K562 (cell line): ENCODE results near the gene PPP6R3. TPM values are rescaled to one million over a fixed set of nuclear protein-coding genes. Genes with fewer than 3 reads are reported as not detected.

Source experiments
- CEBPB ChIP-seq: fragments of 450-650 bp; IDR thresholded peaks from 2 replicates; pipeline ENCODE4 v1.6.1; 2016; ENCODE audit warnings: missing genetic modification characterization, missing compliant biosample characterization
- MYC ChIP-seq, 2 experiments: fragments of 250-450 bp in 1 of 2; sonication (Bioruptor Pico) in 1 of 2; IDR thresholded peaks; 2 replicates each; pipeline versions ENCODE4 v1.5.1 to v1.6.1; 2012 to 2021; ENCODE audit warnings: low read depth in 2 of 2, borderline replicate concordance in 1 of 2, improper control_type of control experiment in 1 of 2, low read length in 1 of 2, mild to moderate bottlenecking in 1 of 2, moderate library complexity in 1 of 2
- NEUROD1 ChIP-seq: fragments of 150-350 bp; IDR thresholded peaks from 2 replicates; pipeline ENCODE4 v1.6.1; 2014; ENCODE audit warnings: borderline replicate concordance, low read length, low read depth; ENCODE audit not compliant: partially characterized antibody
- PHB2 ChIP-seq: fragments of 450-650 bp; IDR thresholded peaks from 2 replicates; pipeline ENCODE4 v1.6.1; 2017; ENCODE audit warnings: low read depth
- PHF8 ChIP-seq: fragments of 200-600 bp; sonication (generic); IDR thresholded peaks from 2 replicates; pipeline ENCODE4 v1.6.1; 2012; ENCODE audit warnings: mixed run types, mild to moderate bottlenecking, inconsistent platforms, low read length, moderate library complexity, borderline replicate concordance
- RAD51 ChIP-seq: fragments of 450-650 bp; IDR thresholded peaks from 2 replicates; pipeline ENCODE4 v1.7.1; 2016; ENCODE audit warnings: low read depth, mild to moderate bottlenecking, borderline replicate concordance
- RBBP5 ChIP-seq: fragments of 200-600 bp; sonication (generic); IDR thresholded peaks from 2 replicates; pipeline ENCODE4 v1.6.1; 2012; ENCODE audit warnings: borderline replicate concordance, mild to moderate bottlenecking, low read length, control low read depth, inconsistent platforms; ENCODE audit not compliant: insufficient read depth, poor library complexity, severe bottlenecking
- SAP30 ChIP-seq: fragments of 200-600 bp; sonication (generic); IDR thresholded peaks from 2 replicates; pipeline ENCODE4 v1.6.1; 2012; ENCODE audit warnings: borderline replicate concordance, low read depth, mild to moderate bottlenecking, moderate library complexity, low read length, control low read depth, inconsistent platforms; ENCODE audit not compliant: insufficient read depth, poor library complexity, severe bottlenecking
- YY1 ChIP-seq, 3 experiments: IDR thresholded peaks; 2 replicates each; pipeline ENCODE4 v1.6.1; 2011; ENCODE audit warnings: low read length in 2 of 3, mild to moderate bottlenecking in 2 of 3, moderate library complexity in 2 of 3, borderline replicate concordance in 1 of 3, control low read depth in 1 of 3, low read depth in 1 of 3; ENCODE audit not compliant: insufficient read depth in 3 of 3, insufficient replicate concordance in 2 of 3, control insufficient read depth in 1 of 3, insufficient read length in 1 of 3; ENCODE audit errors: extremely low read depth in 1 of 3
- ZMIZ1 ChIP-seq, 2 experiments: fragments of 150-350 bp in 1 of 2; IDR thresholded peaks; 2 replicates each; pipeline ENCODE4 v1.6.1; 2012 to 2016; ENCODE audit warnings: low read depth in 2 of 2, low read length in 2 of 2, mild to moderate bottlenecking in 1 of 2, moderate library complexity in 1 of 2
- ZNF79 ChIP-seq: fragments of 250-450 bp; sonication (Bioruptor Pico); IDR thresholded peaks from 2 replicates; pipeline ENCODE4 v1.4.0; 2020; ENCODE audit warnings: low read depth, mild to moderate bottlenecking, moderate library complexity
- ZNF830 ChIP-seq: fragments of 250-450 bp; sonication (Bioruptor Pico); IDR thresholded peaks from 2 replicates; pipeline ENCODE4 v1.5.0; 2021; ENCODE audit warnings: mild to moderate bottlenecking
- polyA plus RNA-seq, 8 experiments: library from polyadenylated mRNA; depleted of rRNA in 4 of 8; stranded (reverse) in 5 of 8; unstranded in 3 of 8; fragments of >200 nt; fragmentation: Nextera tagmentation in 2 of 8; fragmentation: Illumina TruSeq in 1 of 8; extraction: Ambion mirVana in 2 of 8; extraction: Trizol in 1 of 8; gene quantifications; 2 replicates each; pipeline versions ENCODE4 v1.2.1 to v1.2.3, GENCODE V29; 2011 to 2014; ENCODE audit warnings: inconsistent platforms in 1 of 8, missing spikeins in 1 of 8
- total RNA-seq, 7 experiments: library from RNA; depleted of rRNA in 6 of 7; stranded (reverse); fragments of >200 nt in 6 of 7; fragmentation: Illumina TruSeq in 2 of 7; extraction: Trizol in 2 of 7; gene quantifications; 2 replicates each; pipeline versions ENCODE4 v1.2.1 to v1.2.3, GENCODE V29; 2011 to 2021; ENCODE audit warnings: low replicate concordance in 1 of 7
- TF ChIP-seq, protein P1 (sequence below), 2 experiments: fragments of 200-800 bp in 1 of 2; sonication (Bioruptor generic) in 1 of 2; sonication (generic) in 1 of 2; formaldehyde crosslinking in 1 of 2; IDR thresholded peaks in 1 of 2; conservative IDR thresholded peaks in 1 of 2; 2 replicates each; pipeline versions ENCODE4 v1.5.0 to v1.6.1; 2016 to 2020; ENCODE audit warnings: missing compliant biosample characterization in 1 of 2, missing genetic modification characterization in 1 of 2, missing genetic modification reagents in 1 of 2
- TF ChIP-seq, protein P2 (sequence below): fragments of 450-650 bp; IDR thresholded peaks from one replicate; pipeline ENCODE4 v1.6.1; 2018; ENCODE audit warnings: mild to moderate bottlenecking, moderate library complexity; ENCODE audit not compliant: partially characterized antibody

The PPP6R3 gene
- total and polyA plus RNA-seq, 9 of the 15 experiments (the other 6 are each of a cell fraction or from before 2014, with no cell fraction given): 20.3 to 117 (median 80.6) TPM

GRCh38 chr11:68460741-68461574 is at the start of gene PPP6R3 (continued):
- no peak for TF ChIP-seq RAD51
- TF ChIP-seq ZNF830 (CRISPR knock-in tag): no peak
- TF ChIP-seq PHF8: peak; percentile 84; the same call in 1 of the 2 replicates
- TF ChIP-seq ZNF79 (CRISPR knock-in tag): no peak
- peak; percentile 60 for TF ChIP-seq SAP30
- TF ChIP-seq PHB2: no peak
- TF ChIP-seq YY1 (IDR thresholded peaks at IDR 0.05; ENCODE audit: borderline replicate concordance in 1 of 3, control insufficient read depth in 1 of 3, extremely low read depth in 1 of 3, insufficient read depth in 3 of 3, insufficient read length in 1 of 3, insufficient replicate concordance in 2 of 3, low read depth in 1 of 3, low read length in 2 of 3): peak; percentile 62 to 94 (median 88)
- no peak for TF ChIP-seq NEUROD1
- TF ChIP-seq ZMIZ1 (IDR thresholded peaks at IDR 0.05; ENCODE audit: low read depth in 2 of 2, low read length in 2 of 2): 0 out of 4 replicates have a peak, but pooled peaks of 1 of the 2 experiments have one; percentile 9
- TF ChIP-seq, protein P1, sequence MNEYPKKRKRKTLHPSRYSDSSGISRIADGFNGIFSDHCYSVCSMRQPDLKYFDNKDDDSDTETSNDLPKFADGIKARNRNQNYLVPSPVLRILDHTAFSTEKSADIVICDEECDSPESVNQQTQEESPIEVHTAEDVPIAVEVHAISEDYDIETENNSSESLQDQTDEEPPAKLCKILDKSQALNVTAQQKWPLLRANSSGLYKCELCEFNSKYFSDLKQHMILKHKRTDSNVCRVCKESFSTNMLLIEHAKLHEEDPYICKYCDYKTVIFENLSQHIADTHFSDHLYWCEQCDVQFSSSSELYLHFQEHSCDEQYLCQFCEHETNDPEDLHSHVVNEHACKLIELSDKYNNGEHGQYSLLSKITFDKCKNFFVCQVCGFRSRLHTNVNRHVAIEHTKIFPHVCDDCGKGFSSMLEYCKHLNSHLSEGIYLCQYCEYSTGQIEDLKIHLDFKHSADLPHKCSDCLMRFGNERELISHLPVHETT (CRISPR knock-in tag; conservative IDR thresholded peaks at IDR 0.05 in 1 of 2, IDR thresholded peaks at IDR 0.05 in 1 of 2): peak in 1 of 2 experiments; percentile 68; a peak in 2 of 4 replicates
- TF ChIP-seq CEBPB (tag): no peak
- TF ChIP-seq, protein P2, sequence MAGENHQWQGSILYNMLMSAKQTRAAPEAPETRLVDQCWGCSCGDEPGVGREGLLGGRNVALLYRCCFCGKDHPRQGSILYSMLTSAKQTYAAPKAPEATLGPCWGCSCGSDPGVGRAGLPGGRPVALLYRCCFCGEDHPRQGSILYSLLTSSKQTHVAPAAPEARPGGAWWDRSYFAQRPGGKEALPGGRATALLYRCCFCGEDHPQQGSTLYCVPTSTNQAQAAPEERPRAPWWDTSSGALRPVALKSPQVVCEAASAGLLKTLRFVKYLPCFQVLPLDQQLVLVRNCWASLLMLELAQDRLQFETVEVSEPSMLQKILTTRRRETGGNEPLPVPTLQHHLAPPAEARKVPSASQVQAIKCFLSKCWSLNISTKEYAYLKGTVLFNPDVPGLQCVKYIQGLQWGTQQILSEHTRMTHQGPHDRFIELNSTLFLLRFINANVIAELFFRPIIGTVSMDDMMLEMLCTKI: no peak
- peak; percentile 51 for TF ChIP-seq MYC (IDR thresholded peaks at IDR 0.05; ENCODE audit: low read depth, low read length)
- no peak for TF ChIP-seq MYC (CRISPR knock-in tag; IDR thresholded peaks at IDR 0.05; ENCODE audit: borderline replicate concordance, low read depth)
- TF ChIP-seq RBBP5: peak; percentile 95
